Measurements from ENCODE around the gene UNC119B. TPM values are rescaled to one million over a fixed set of nuclear protein-coding genes. Genes with fewer than 3 reads are reported as not detected.

The UNC119B gene
- total and polyA plus RNA-seq, 2 of the 4 experiments (the other 2 are of a cell fraction) = 8.4 to 21.6 TPM

DNA sequence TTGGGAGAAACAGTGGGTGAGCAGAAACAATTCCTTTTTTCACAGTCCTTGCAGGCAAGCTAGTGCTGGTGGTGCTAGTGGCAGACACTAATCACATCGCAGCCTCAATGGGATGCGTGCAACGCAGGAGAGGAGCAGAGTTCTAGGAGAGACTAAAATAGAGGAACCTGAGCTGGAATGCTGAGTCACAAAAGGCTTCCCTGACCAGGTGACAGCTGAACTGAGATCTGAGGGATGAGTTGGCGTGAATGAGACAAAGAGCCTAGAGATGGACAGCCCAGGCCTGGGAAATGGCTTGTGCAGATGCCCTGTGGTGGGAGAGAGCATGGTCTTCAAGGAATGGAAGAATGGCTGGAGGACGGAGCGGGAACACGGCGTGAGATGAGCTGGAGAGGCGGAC lies 41.1 kb downstream of the UNC119B start:
- no peak overlapping the region for H4K5ac ChIP-seq (ENCODE audit: low read depth, low read length)
- H2BK120ac ChIP-seq (ENCODE audit: low read depth, low read length) = no peak overlapping the region
- H3K4ac ChIP-seq (ENCODE audit: low read depth, low read length) = no peak overlapping the region
- TF ChIP-seq CHD1 (IDR thresholded peaks at IDR 0.05; ENCODE audit: low read depth, low read length) (no peak), MAZ (IDR thresholded peaks at IDR 0.05; ENCODE audit: borderline replicate concordance, low read depth, low read length) (no peak), FOS (IDR thresholded peaks at IDR 0.05; ENCODE audit: low read depth, low read length) (no peak), NFE2L2 (IDR thresholded peaks at IDR 0.05; ENCODE audit: low read depth, low read length) (no peak), MXI1 (IDR thresholded peaks at IDR 0.05; ENCODE audit: borderline replicate concordance, low read depth, low read length) (no peak), RCOR1 (IDR thresholded peaks at IDR 0.05; ENCODE audit: insufficient replicate concordance, low read length) (no peak)
- TF ChIP-seq, protein P1, sequence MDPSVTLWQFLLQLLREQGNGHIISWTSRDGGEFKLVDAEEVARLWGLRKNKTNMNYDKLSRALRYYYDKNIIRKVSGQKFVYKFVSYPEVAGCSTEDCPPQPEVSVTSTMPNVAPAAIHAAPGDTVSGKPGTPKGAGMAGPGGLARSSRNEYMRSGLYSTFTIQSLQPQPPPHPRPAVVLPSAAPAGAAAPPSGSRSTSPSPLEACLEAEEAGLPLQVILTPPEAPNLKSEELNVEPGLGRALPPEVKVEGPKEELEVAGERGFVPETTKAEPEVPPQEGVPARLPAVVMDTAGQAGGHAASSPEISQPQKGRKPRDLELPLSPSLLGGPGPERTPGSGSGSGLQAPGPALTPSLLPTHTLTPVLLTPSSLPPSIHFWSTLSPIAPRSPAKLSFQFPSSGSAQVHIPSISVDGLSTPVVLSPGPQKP (IDR thresholded peaks at IDR 0.05; ENCODE audit: borderline replicate concordance, low read depth, low read length) = no peak
- TF ChIP-seq, protein P2, sequence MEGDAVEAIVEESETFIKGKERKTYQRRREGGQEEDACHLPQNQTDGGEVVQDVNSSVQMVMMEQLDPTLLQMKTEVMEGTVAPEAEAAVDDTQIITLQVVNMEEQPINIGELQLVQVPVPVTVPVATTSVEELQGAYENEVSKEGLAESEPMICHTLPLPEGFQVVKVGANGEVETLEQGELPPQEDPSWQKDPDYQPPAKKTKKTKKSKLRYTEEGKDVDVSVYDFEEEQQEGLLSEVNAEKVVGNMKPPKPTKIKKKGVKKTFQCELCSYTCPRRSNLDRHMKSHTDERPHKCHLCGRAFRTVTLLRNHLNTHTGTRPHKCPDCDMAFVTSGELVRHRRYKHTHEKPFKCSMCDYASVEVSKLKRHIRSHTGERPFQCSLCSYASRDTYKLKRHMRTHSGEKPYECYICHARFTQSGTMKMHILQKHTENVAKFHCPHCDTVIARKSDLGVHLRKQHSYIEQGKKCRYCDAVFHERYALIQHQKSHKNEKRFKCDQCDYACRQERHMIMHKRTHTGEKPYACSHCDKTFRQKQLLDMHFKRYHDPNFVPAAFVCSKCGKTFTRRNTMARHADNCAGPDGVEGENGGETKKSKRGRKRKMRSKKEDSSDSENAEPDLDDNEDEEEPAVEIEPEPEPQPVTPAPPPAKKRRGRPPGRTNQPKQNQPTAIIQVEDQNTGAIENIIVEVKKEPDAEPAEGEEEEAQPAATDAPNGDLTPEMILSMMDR (conservative IDR thresholded peaks at IDR 0.05; ENCODE audit: low read depth, low read length) = no peak
- no peaks in the 10 kb centered on the region for H4K20me1 ChIP-seq (ENCODE audit: insufficient read depth, low read length)
- in situ Hi-C loops (cut with MboI; ENCODE audit: low sequenced_read_pairs) (no loop called here), dilution Hi-C loops (cut with HindIII; ENCODE audit: low sequenced_read_pairs, unreplicated experiment) (no loop called here), intact Hi-C loops (cut with micrococcal nuclease) (no loop called here)
- peaks cover 6% of the 10 kb centered on the region; the same call in 1 of the 2 replicates for H3K27me3 ChIP-seq (ENCODE audit: control insufficient read depth, insufficient read depth, low read length)
- no peaks in the 10 kb centered on the region for H3K79me1 ChIP-seq (ENCODE audit: low read depth in 1 of 2, low read length in 2 of 2)
- WGBS, 2 experiments (ENCODE audit: extremely low coverage in 2 of 2, insufficient read length in 1 of 2) = 93% methylated on average over 5 of the region's 9 CpGs; no CpG with 5 or more reads in 1 of the 2 experiments
- H3K9me1 ChIP-seq (ENCODE audit: insufficient read depth, low read length) = no peaks in the 10 kb centered on the region
- no peak overlapping the region for H3K18ac ChIP-seq (ENCODE audit: low read depth, low read length)
- no peak overlapping the region for H2AK9ac ChIP-seq (replicated peaks; ENCODE audit: low read depth, low read length, poor library complexity)
- ChIA-PET CTCF (interaction anchor here (0.6 kb wide), 1 partner anchor 35 kb away, joined by 8 read pairs; no protein-coding TSS in a partner anchor), POLR2A (ENCODE audit: unreplicated experiment) (no interaction called here)
- no TSS peak for BruUV-seq (replicated peaks)
- peaks cover 3% of the 10 kb centered on the region; the same call in 1 of the 2 replicates for H3K9me3 ChIP-seq (ENCODE audit: control insufficient read depth, insufficient read depth, low read length)
- no peak overlapping the region for H2BK15ac ChIP-seq (ENCODE audit: low read depth, low read length)
- H4K91ac ChIP-seq (ENCODE audit: insufficient read depth, low read depth, low read length) = no peak overlapping the region
- peak overlapping the region; percentile 58 for H2AFZ ChIP-seq (replicated peaks; ENCODE audit: low read length, poor library complexity)
- no peak overlapping the region for H3K27ac ChIP-seq (ENCODE audit: insufficient read depth, low read length)
- H3K4me1 ChIP-seq (ENCODE audit: control insufficient read depth, insufficient read depth, low read length) = no peaks in the 10 kb centered on the region
- ATAC-seq (ENCODE audit: low read depth) (no peak), DNase-seq (no peak)
- no peak overlapping the region for H3K14ac ChIP-seq (replicated peaks; ENCODE audit: low read depth, low read length)
- H3K4me2 ChIP-seq (ENCODE audit: low read depth, low read length) = no peak overlapping the region
- no peak overlapping the region for H3K4me3 ChIP-seq (ENCODE audit: insufficient read depth, low read depth, low read length)
- H3K9ac ChIP-seq (ENCODE audit: low read depth, low read length) = no peak overlapping the region
- H2BK5ac ChIP-seq (ENCODE audit: low read depth, low read length, poor library complexity, severe bottlenecking) = no peak overlapping the region
- H3K36me3 ChIP-seq (ENCODE audit: control insufficient read depth, insufficient read depth, low read length) = no peaks in the 10 kb centered on the region
- H4K8ac ChIP-seq (ENCODE audit: low read depth in 2 of 2, low read length in 2 of 2) = no peak overlapping the region
- no peak overlapping the region for H3K23ac ChIP-seq (ENCODE audit: low read depth, low read length)
- H3K56ac ChIP-seq (ENCODE audit: extremely low read depth, insufficient read depth, low read length) = no peak overlapping the region
- no peak overlapping the region for H2BK20ac ChIP-seq (ENCODE audit: low read depth, low read length)
- H2AK5ac ChIP-seq (ENCODE audit: low read depth, low read length) = no peak overlapping the region

All from IMR-90 (cell line).